K562 (cell line): Measurements from ENCODE around the gene POP5. TPM values are rescaled to one million over a fixed set of nuclear protein-coding genes. Genes with fewer than 3 reads are reported as not detected.

Experiments used
- ARID4B ChIP-seq: sonication (generic); formaldehyde crosslinking; IDR thresholded peaks from 2 replicates; pipeline ENCODE4 v1.8.0; 2022; ENCODE audit warnings: mild to moderate bottlenecking, missing genetic modification reagents
- BCOR ChIP-seq: fragments of 450-650 bp; IDR thresholded peaks from 2 replicates; pipeline ENCODE4 v1.6.1; 2016
- CHD1 ChIP-seq: fragments of 200-600 bp; sonication (generic); IDR thresholded peaks from one replicate; pipeline ENCODE4 v1.6.1; 2012; ENCODE audit warnings: mild to moderate bottlenecking, moderate library complexity, low read length, inconsistent platforms
- CREM ChIP-seq: IDR thresholded peaks from 2 replicates; pipeline ENCODE4 v1.6.1; 2014; ENCODE audit warnings: antibody characterized with exemption, low read depth
- ELF4 ChIP-seq: fragments of 450-650 bp; formaldehyde crosslinking; IDR thresholded peaks from 2 replicates; pipeline ENCODE4 v1.4.0; 2022; ENCODE audit warnings: missing genetic modification characterization
- EP400 ChIP-seq: fragments of 450-650 bp; IDR thresholded peaks from 2 replicates; pipeline ENCODE4 v1.6.1; 2017; ENCODE audit warnings: antibody characterized with exemption, mild to moderate bottlenecking, moderate library complexity
- MAZ ChIP-seq, 2 experiments: fragments of 450-650 bp in 1 of 2; sonication (generic) in 1 of 2; formaldehyde crosslinking; IDR thresholded peaks in 1 of 2; conservative IDR thresholded peaks in 1 of 2; 2 replicates each; pipeline versions ENCODE4 v1.4.0 to v1.5.0; 2020; ENCODE audit warnings: mild to moderate bottlenecking in 1 of 2, missing genetic modification reagents in 1 of 2
- MTA3 ChIP-seq: fragments of 450-650 bp; formaldehyde crosslinking; IDR thresholded peaks from 2 replicates; pipeline ENCODE4 v1.6.1; 2017; ENCODE audit warnings: mild to moderate bottlenecking, borderline replicate concordance
- MYBL2 ChIP-seq, 2 experiments: fragments of 450-650 bp in 1 of 2; sonication (generic) in 1 of 2; formaldehyde crosslinking in 1 of 2; IDR thresholded peaks; 2 replicates each; pipeline versions ENCODE4 v1.6.1 to v1.8.1; 2017 to 2022; ENCODE audit warnings: borderline replicate concordance in 1 of 2, inconsistent platforms in 1 of 2, low read depth in 1 of 2, mild to moderate bottlenecking in 1 of 2, missing genetic modification reagents in 1 of 2, moderate library complexity in 1 of 2
- PHF20 ChIP-seq: fragments of 450-650 bp; IDR thresholded peaks from 2 replicates; pipeline ENCODE4 v1.6.1; 2018; ENCODE audit not compliant: partially characterized antibody
- PML ChIP-seq: IDR thresholded peaks from 2 replicates; pipeline ENCODE4 v1.6.1; 2012; ENCODE audit warnings: low read length, inconsistent platforms
- STAT5A ChIP-seq: IDR thresholded peaks from 2 replicates; pipeline ENCODE4 v1.6.1; 2012; ENCODE audit warnings: low read length, inconsistent platforms, borderline replicate concordance
- TCF7L2 ChIP-seq: fragments of 150-350 bp; IDR thresholded peaks from 2 replicates; pipeline ENCODE4 v1.6.1; 2016; ENCODE audit warnings: low read depth, mild to moderate bottlenecking, low read length, moderate library complexity
- TEAD4 ChIP-seq, 2 experiments: sonication (generic) in 1 of 2; formaldehyde crosslinking in 1 of 2; IDR thresholded peaks; 2 replicates each; pipeline versions ENCODE4 v1.6.1 to v1.8.0; 2012 to 2022; ENCODE audit warnings: borderline replicate concordance in 1 of 2, inconsistent platforms in 1 of 2, low read length in 1 of 2, mild to moderate bottlenecking in 1 of 2, missing genetic modification reagents in 1 of 2
- YY1 ChIP-seq, 3 experiments: IDR thresholded peaks; 2 replicates each; pipeline ENCODE4 v1.6.1; 2011; ENCODE audit warnings: low read length in 2 of 3, mild to moderate bottlenecking in 2 of 3, moderate library complexity in 2 of 3, borderline replicate concordance in 1 of 3, control low read depth in 1 of 3, low read depth in 1 of 3; ENCODE audit not compliant: insufficient read depth in 3 of 3, insufficient replicate concordance in 2 of 3, control insufficient read depth in 1 of 3, insufficient read length in 1 of 3; ENCODE audit errors: extremely low read depth in 1 of 3
- ZNF431 ChIP-seq: sonication (generic); formaldehyde crosslinking; IDR thresholded peaks from 2 replicates; pipeline ENCODE4 v1.8.0; 2022; ENCODE audit warnings: mild to moderate bottlenecking, missing genetic modification reagents
- polyA plus RNA-seq, 8 experiments: library from polyadenylated mRNA; depleted of rRNA in 4 of 8; stranded (reverse) in 5 of 8; unstranded in 3 of 8; fragments of >200 nt; fragmentation: Nextera tagmentation in 2 of 8; fragmentation: Illumina TruSeq in 1 of 8; extraction: Ambion mirVana in 2 of 8; extraction: Trizol in 1 of 8; gene quantifications; 2 replicates each; pipeline versions ENCODE4 v1.2.1 to v1.2.3, GENCODE V29; 2011 to 2014; ENCODE audit warnings: inconsistent platforms in 1 of 8, missing spikeins in 1 of 8
- total RNA-seq, 7 experiments: library from RNA; depleted of rRNA in 6 of 7; stranded (reverse); fragments of >200 nt in 6 of 7; fragmentation: Illumina TruSeq in 2 of 7; extraction: Trizol in 2 of 7; gene quantifications; 2 replicates each; pipeline versions ENCODE4 v1.2.1 to v1.2.3, GENCODE V29; 2011 to 2021; ENCODE audit warnings: low replicate concordance in 1 of 7
- TF ChIP-seq, protein P1 (sequence below): fragments of 450-650 bp; formaldehyde crosslinking; IDR thresholded peaks from 2 replicates; pipeline ENCODE4 v1.4.0; 2022; ENCODE audit warnings: missing genetic modification characterization

POP5 gene
- total and polyA plus RNA-seq, 9 of the 15 experiments (the other 6 are each of a cell fraction or from before 2014, with no cell fraction given), result 57.5 to 253 (median 73.8) TPM

DNA sequence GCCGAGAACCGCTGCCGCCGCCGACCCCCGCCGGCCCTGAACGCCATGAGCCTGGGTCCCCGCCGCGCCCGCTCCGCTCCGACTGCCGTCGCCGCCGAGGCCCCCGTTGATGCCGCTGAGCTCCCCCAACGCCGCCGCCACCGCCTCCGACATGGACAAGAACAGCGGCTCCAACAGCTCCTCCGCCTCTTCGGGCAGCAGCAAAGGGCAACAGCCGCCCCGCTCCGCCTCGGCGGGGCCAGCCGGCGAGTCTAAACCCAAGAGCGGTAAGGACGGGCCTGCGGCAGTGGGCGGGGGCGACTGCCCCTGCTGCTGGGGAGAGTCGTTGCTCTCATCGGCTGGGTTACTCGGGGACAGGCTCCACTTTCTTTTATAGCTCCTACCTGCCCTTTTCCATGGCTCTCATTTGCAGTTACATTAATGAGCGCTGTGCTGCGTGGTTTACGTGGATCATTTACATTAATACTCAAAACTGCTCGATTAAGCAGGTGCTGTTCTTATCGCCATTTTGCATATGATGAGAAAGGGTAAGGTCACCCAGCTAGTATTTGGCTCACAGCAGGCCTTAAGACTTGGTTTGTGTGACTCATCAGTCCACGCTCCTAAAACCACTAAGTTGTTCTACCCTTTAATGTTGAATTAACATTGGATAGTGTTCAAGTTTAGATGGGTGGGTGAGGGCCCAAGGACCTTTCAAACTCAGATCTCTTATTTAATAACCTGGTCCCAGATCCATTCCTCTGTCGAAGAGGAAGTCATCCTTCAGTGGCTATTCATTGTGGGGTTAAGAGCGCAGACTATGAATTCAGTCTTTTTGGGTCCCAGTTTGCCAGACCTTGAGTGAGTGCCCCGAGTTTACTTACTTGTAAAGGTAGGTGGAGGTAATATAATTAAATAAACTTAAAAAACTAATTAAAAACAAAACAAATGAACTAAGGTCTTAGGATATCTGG, 46.2 kb downstream of the POP5 start (continued):
- TF ChIP-seq PML (peak; percentile 73), CHD1 (peak; percentile 82), BCOR (no peak), MAZ (CRISPR knock-in tag; conservative IDR thresholded peaks at IDR 0.05 in 1 of 2, IDR thresholded peaks at IDR 0.05 in 1 of 2) (peak in 1 of 2 experiments; percentile 65; a peak in 2 of 4 replicates), ZNF431 (no peak), TCF7L2 (no peak), MYBL2 (IDR thresholded peaks at IDR 0.05; ENCODE audit: low read depth) (no peak), MYBL2 (CRISPR knock-in tag; IDR thresholded peaks at IDR 0.05; ENCODE audit: borderline replicate concordance) (no peak), EP400 (peak; percentile 21), PHF20 (peak; percentile 9), CREM (0 out of 2 replicates have a peak, but pooled peaks have one; percentile 6), MTA3 (0 out of 2 replicates have a peak, but pooled peaks have one; percentile 41), ELF4 (no peak), STAT5A (peak; percentile 52; the same call in 1 of the 2 replicates), YY1 (IDR thresholded peaks at IDR 0.05; ENCODE audit: borderline replicate concordance in 1 of 3, control insufficient read depth in 1 of 3, extremely low read depth in 1 of 3, insufficient read depth in 3 of 3, insufficient read length in 1 of 3, insufficient replicate concordance in 2 of 3, low read depth in 1 of 3, low read length in 2 of 3) (peak in 1 of 3 experiments; percentile 23), TEAD4 (IDR thresholded peaks at IDR 0.05; ENCODE audit: low read length) (peak; percentile 79), TEAD4 (CRISPR knock-in tag; IDR thresholded peaks at IDR 0.05; ENCODE audit: borderline replicate concordance) (no peak), ARID4B (no peak)
- TF ChIP-seq, protein P1, sequence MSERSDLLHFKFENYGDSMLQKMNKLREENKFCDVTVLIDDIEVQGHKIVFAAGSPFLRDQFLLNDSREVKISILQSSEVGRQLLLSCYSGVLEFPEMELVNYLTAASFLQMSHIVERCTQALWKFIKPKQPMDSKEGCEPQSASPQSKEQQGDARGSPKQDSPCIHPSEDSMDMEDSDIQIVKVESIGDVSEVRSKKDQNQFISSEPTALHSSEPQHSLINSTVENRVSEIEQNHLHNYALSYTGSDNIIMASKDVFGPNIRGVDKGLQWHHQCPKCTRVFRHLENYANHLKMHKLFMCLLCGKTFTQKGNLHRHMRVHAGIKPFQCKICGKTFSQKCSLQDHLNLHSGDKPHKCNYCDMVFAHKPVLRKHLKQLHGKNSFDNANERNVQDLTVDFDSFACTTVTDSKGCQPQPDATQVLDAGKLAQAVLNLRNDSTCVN (CRISPR knock-in tag), result no peak
